Epithelial cell of esophagus (primary cell): Measurements from ENCODE around the gene CLK2.

Experiments used
- DNase-seq: peaks from one replicate; pipeline ENCODE4 v3.0.0; 2010; ENCODE audit warnings: low read depth
- H3K4me3 ChIP-seq: 2 replicates; pipeline ENCODE4 v1.5.1; 2011; ENCODE audit warnings: mild to moderate bottlenecking, low read length, control low read depth
- CTCF ChIP-seq: IDR thresholded peaks from 2 replicates; pipeline ENCODE4 v1.5.1; 2011; ENCODE audit warnings: low read depth, mild to moderate bottlenecking, low read length, control low read depth, inconsistent platforms; ENCODE audit not compliant: insufficient read depth; ENCODE audit errors: missing control alignments

Gene CLK2

GRCh38 chr1:155273343-155274245 lies at the start of gene CLK2:
Gene CLK2 (minus strand): TSS chr1:155273504. CDS start chr1:155270977, 2,527 bp downstream.
- no peak for TF ChIP-seq CTCF
- DNase-seq = peak; percentile 96
- H3K4me3 ChIP-seq = peak within 1 kb of the TSS; percentile 89

- peak overlapping the region; percentile 92 for H3K4me3 ChIP-seq
- DNase-seq = peak; percentile 16
- no peak for TF ChIP-seq CTCF
Observed at GRCh38 chr1:155322571-155322952, 49.3 kb upstream of the CLK2 start.

GRCh38 chr1:155321639-155322503 lies 48.6 kb upstream of the CLK2 start:
- peak; percentile 19 for DNase-seq
- no peak for TF ChIP-seq CTCF
- peak overlapping the region; percentile 92 for H3K4me3 ChIP-seq

GRCh38 chr1:155320661-155321617 lies 47.6 kb upstream of the CLK2 start, which contains the start of gene RUSC1:
Gene RUSC1 (plus strand): TSS chr1:155320894. CDS start chr1:155321774, 880 bp downstream.
- DNase-seq = peak; percentile 64
- peak within 1 kb of the TSS; percentile 48 for H3K4me3 ChIP-seq
- TF ChIP-seq CTCF = no peak

GRCh38 chr1:155320252-155320651 lies 46.9 kb upstream of the CLK2 start:
- H3K4me3 ChIP-seq = peak overlapping the region; percentile 48
- DNase-seq = peak; percentile 15
- no peak for TF ChIP-seq CTCF

GRCh38 chr1:155319536-155319935 lies 46.2 kb upstream of the CLK2 start:
- no peak for DNase-seq
- TF ChIP-seq CTCF = no peak
- H3K4me3 ChIP-seq = no peak overlapping the region
